Mucosa of descending colon (tissue), 3 donors: ENCODE measurements around the gene PRR5L. TPM values are rescaled to one million over a fixed set of nuclear protein-coding genes. Genes with fewer than 3 reads are reported as not detected.

ENCODE experiments used
- ATAC-seq: fragments of 200-7000 bp; cut with Tn5 transposase; one replicate; pipeline ENCODE4 v1.9.1; 2020; ENCODE audit warnings: mild to moderate bottlenecking, moderate library complexity
- DNase-seq, 3 donors: peaks; one replicate each; pipeline ENCODE4 v3.0.0-alpha.2; 2020
- H3K36me3 ChIP-seq: fragments of 200-600 bp; one replicate; pipeline ENCODE4 v1.8.0; 2021; ENCODE audit warnings: low read depth, mild to moderate bottlenecking
- H3K4me1 ChIP-seq: fragments of 200-600 bp; one replicate; pipeline ENCODE4 v1.8.0; 2021; ENCODE audit warnings: low read depth, mild to moderate bottlenecking
- H3K4me3 ChIP-seq: fragments of 200-600 bp; one replicate; pipeline ENCODE4 v1.8.0; 2021; ENCODE audit warnings: mild to moderate bottlenecking
- H3K9me3 ChIP-seq: fragments of 200-600 bp; one replicate; pipeline ENCODE4 v1.8.0; 2021; ENCODE audit warnings: mild to moderate bottlenecking
- CTCF ChIP-seq: fragments of 200-600 bp; IDR thresholded peaks from one replicate; pipeline ENCODE4 v1.8.0; 2022; ENCODE audit warnings: antibody characterized with exemption, mild to moderate bottlenecking
- intact Hi-C, 2 donors: fragments of 100-400 bp; cut with DNase I in 1 of 2; cut with micrococcal nuclease in 1 of 2; formaldehyde crosslinking; loops; one replicate each; pipeline versions ENCODE4 v1.11.0 to v1.11.1; 2022; cut with DNase I, micrococcal nuclease
- total RNA-seq, 3 donors: library from RNA; stranded (reverse); fragmentation: NEBNext Ultra II Directional in 2 of 3; extraction: Animal tissue kit (Norgen Biotek cat#: 25700) in 2 of 3; gene quantifications; one replicate each; pipeline versions ENCODE4 v1.2.1 to v1.2.4, GENCODE V29; 2021 to 2023
- donor health status: DM: no; HTN: no; CAD: no; lungs with moderate emphysema.
- donor health status: DM: no; HTN: no; CAD: no.
- donor health status: DM: no; HTN: yes; CAD: no.

Gene PRR5L
- total RNA-seq, 3 donors from 2014 or later: 138 to 250 (median 203) TPM

DNA sequence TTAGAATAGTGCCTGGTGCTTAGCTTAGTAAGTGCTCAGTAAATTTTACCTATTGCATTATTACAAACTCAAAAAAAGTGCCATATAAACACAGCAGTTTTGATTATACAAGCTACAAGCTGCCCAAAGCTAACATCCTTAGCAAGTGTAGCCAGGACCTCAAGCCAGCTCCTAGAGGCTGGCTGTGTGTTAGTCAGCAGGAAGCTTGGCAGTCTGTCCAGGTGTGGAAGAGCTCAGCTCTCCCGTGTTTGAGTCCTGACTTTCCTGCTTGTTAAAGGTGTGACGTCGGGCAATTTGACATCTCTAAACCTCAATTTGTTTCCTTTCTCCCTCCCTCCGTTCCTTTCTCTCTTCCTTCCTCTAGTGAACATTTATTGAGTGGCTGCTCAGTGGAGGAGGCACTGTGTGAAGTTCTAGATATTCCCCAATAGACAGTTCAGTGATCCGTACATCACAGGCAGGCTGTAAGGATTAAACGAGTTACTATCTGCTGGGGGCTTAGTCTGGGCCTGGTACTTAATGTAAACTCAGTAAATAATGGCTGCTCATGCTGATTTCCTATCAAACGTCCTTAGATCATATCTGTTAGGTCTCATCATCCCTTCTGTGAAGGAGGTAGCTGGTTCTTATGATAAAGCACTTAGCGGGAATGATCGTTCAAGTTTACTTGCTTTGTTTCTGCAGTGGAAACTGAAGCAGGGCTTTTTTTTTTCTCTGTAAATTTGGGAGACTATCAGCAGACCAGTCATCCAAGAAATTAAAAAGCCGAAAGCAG is 68.7 kb downstream of the PRR5L start:
- peaks cover 24% of the 10 kb centered on the region for H3K4me1 ChIP-seq
- intact Hi-C loops: no loop called here
- peak in 1 of 3 donors; percentile 68 for DNase-seq
- no peak for TF ChIP-seq CTCF
- no peaks in the 10 kb centered on the region for H3K9me3 ChIP-seq
- no peak overlapping the region for H3K4me3 ChIP-seq
- peak; percentile 89 for ATAC-seq
- H3K36me3 ChIP-seq: no peaks in the 10 kb centered on the region

DNA sequence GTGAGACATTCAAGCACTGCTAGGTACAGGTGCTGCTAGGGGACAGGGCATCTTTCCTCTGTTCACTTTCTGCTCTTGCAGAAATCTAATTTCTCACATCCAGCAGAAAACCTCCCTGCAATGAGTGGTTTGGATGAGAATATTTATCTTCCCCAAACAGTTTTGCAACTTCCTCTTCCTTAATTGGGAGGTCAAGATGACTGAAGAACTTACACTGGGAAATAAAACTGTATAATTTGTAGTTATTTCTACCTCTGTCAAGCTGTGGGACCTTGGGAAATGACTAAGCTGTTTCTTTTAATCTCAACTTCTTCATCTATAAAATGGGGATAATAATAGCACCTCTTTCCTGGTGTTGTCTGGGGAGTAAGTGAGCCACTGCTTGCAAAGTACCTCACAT is 69.8 kb downstream of the PRR5L start:
- TF ChIP-seq CTCF: no peak
- intact Hi-C loops: no loop called here
- no peak overlapping the region for H3K4me3 ChIP-seq
- peaks cover 26% of the 10 kb centered on the region for H3K4me1 ChIP-seq
- ATAC-seq: no peak
- H3K9me3 ChIP-seq: no peaks in the 10 kb centered on the region
- peaks cover under 1% of the 10 kb centered on the region for H3K36me3 ChIP-seq
- no peak for DNase-seq

DNA sequence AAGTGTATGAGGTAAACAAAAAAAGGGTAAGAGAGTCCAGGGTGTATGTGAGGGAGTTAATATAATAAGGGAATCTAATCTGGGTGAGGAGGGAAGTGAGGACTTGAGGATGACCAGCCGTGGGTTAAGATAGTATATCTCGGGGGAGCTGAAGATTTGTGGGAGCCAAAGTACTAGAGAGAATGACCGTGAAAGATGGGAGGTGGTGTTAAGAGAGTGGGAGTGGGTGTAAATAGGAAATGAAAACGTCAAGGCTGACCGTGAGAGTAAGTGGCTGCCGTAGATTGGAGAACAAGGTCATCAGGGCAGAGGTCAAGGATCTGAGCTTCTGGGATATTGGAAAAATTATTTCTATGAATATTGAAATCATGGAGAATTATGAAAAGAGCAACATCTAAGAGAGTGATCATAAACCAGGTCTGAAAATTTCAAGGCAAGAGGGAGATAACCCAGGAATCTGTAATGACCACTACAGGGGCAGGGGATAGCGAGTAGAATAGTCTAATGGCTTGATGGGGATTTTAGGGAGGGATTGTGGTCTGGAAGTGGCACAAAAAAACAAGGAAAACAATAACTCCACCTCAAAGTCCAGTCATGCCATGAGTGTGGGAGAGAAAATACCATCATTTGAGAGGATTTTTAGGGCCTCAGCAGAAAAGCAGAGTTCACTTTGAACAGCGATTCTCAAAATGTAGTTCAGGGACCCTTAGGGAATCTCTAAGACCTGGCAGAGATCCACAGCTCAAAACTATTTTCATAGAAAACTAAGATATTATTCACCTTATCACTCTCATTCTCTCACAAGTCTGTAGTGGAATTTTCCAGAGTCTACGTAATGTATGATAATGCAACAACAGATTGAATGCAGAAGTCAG is 72.0 kb downstream of the PRR5L start:
- peaks cover 5% of the 10 kb centered on the region for H3K36me3 ChIP-seq
- intact Hi-C loops: no loop called here
- no peak for TF ChIP-seq CTCF
- ATAC-seq: no peak
- H3K9me3 ChIP-seq: no peaks in the 10 kb centered on the region
- no peak for DNase-seq
- H3K4me3 ChIP-seq: no peak overlapping the region
- H3K4me1 ChIP-seq: peaks cover 43% of the 10 kb centered on the region

GRCh38 chr11:36371181-36371580 is 75.1 kb downstream of the PRR5L start:
- peaks cover 5% of the 10 kb centered on the region for H3K36me3 ChIP-seq
- peak; percentile 78 for ATAC-seq
- DNase-seq: no peak
- no peak overlapping the region for H3K4me3 ChIP-seq
- H3K4me1 ChIP-seq: peaks cover 24% of the 10 kb centered on the region
- intact Hi-C loops: loop anchor here in 1 of 2 donors (5.0 kb wide), 1 partner anchor 69 kb away; no protein-coding TSS in a partner anchor
- no peaks in the 10 kb centered on the region for H3K9me3 ChIP-seq
- TF ChIP-seq CTCF: no peak

DNA sequence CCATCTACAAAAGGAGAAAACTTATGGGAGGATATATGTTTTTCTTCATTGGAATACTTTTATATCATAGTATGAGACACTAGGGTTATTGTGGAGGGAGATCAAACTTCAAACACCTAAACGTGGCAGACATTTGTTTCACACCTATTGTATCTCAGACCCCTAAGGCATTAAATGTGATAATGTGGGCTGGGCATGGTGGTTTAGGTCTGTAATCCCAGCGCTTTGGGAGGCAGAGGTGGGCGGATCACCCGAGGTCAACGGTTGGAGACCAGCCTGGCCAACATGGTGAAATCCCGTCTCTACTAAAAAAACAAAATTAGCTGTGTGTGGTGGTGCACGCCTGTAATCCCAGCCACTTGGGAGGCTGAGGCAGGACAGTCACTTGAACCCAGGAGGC is 75.5 kb downstream of the PRR5L start:
- H3K4me3 ChIP-seq: no peak overlapping the region

More for the DNA sequence above, 75.5 kb downstream of the PRR5L start:
- TF ChIP-seq CTCF: no peak
- Histone ChIP-seq H3K36me3 (peaks cover 5% of the 10 kb centered on the region), H3K9me3 (no peaks in the 10 kb centered on the region), H3K4me1 (peaks cover 24% of the 10 kb centered on the region)
- intact Hi-C loops: loop anchor here in 1 of 2 donors (5.0 kb wide), 1 partner anchor 69 kb away; no protein-coding TSS in a partner anchor
- ATAC-seq (no peak), DNase-seq (no peak)
